A549 (cell line): ENCODE results near the gene RAB9A. TPM values are rescaled to one million over a fixed set of nuclear protein-coding genes. Genes with fewer than 3 reads are reported as not detected.
A peak's percentile ranks its signal among the peaks of the same experiment; 100 is the strongest.

Source experiments
- ATAC-seq, 2 experiments: fragments of 200-7000 bp in 1 of 2; fragments of >200 bp in 1 of 2; cut with Nextera tagmentation in 1 of 2; cut with Tn5 transposase in 1 of 2; 3 replicates each; pipeline versions ENCODE4 v1.8.0 to v1.9.1; 2018 to 2020; ENCODE audit warnings: mild to moderate bottlenecking in 1 of 2, moderate library complexity in 1 of 2
- CTCF ChIA-PET: fragments of 300-600 bp; sonication (Branson Sonifier 250); formaldehyde crosslinking; extraction: SDS; loops from one replicate; lab custom pipeline; 2021; ENCODE audit warnings: antibody characterized with exemption, inconsistent platforms; lab: Yijun Ruan, JAX
- POLR2A ChIA-PET: fragments of 350-600 bp; formaldehyde crosslinking; extraction: SDS; loops from one replicate; lab custom pipeline; 2021; ENCODE audit warnings: antibody characterized with exemption, inconsistent platforms; lab: Yijun Ruan, JAX
- DNase-seq, 2 experiments: peaks; one replicate each; pipeline versions ENCODE4 v3.0.0 to v3.0.0-alpha.2; 2011 to 2016; ENCODE audit warnings: low read depth in 1 of 2, low spot score in 1 of 2
- FAIRE-seq: peaks from 2 replicates; lab custom pipeline; 2011; peaks lifted over from hg19 to GRCh38; lab: Jason Lieb, UNC
- H3K27ac ChIP-seq, 2 experiments: fragments of >200 bp; sonication (Bioruptor Twin); formaldehyde crosslinking; 3 replicates each; pipeline ENCODE4 v1.5.1; 2016 to 2017
- H3K4me1 ChIP-seq: fragments of >200 bp; sonication (Bioruptor Twin); formaldehyde crosslinking; 3 replicates; pipeline ENCODE4 v1.6.1; 2016
- H3K4me2 ChIP-seq: fragments of >200 bp; sonication (Bioruptor Twin); formaldehyde crosslinking; 3 replicates; pipeline ENCODE4 v1.6.1; 2016
- H3K4me3 ChIP-seq: fragments of >200 bp; sonication (Bioruptor Twin); formaldehyde crosslinking; 3 replicates; pipeline ENCODE4 v1.5.1; 2016
- H3K9me3 ChIP-seq: fragments of >200 bp; sonication (Bioruptor Twin); formaldehyde crosslinking; 3 replicates; pipeline ENCODE4 v1.6.1; 2016
- CEBPB ChIP-seq, 2 experiments: fragments of >200 bp in 1 of 2; sonication (Bioruptor Twin) in 1 of 2; formaldehyde crosslinking in 1 of 2; IDR thresholded peaks; 2 replicates each; pipeline ENCODE4 v1.6.1; 2012 to 2016
- CHD4 ChIP-seq: fragments of 200-600 bp; sonication (generic); IDR thresholded peaks from 2 replicates; pipeline ENCODE4 v1.6.1; 2016; ENCODE audit warnings: antibody characterized with exemption, mild to moderate bottlenecking, borderline replicate concordance
- EHF ChIP-seq: fragments of 250-450 bp; sonication (Bioruptor Pico); IDR thresholded peaks from 2 replicates; pipeline ENCODE4 v1.5.0; 2020; ENCODE audit warnings: mild to moderate bottlenecking
- EHMT2 ChIP-seq: fragments of 200-600 bp; sonication (generic); IDR thresholded peaks from 2 replicates; pipeline ENCODE4 v1.6.1; 2016; ENCODE audit warnings: antibody characterized with exemption, low read depth, mild to moderate bottlenecking, moderate library complexity
- ESRRA ChIP-seq: fragments of 150-350 bp; IDR thresholded peaks from 2 replicates; pipeline ENCODE4 v1.6.1; 2014; ENCODE audit warnings: mild to moderate bottlenecking, low read length, borderline replicate concordance
- FOXS1 ChIP-seq: fragments of 250-450 bp; sonication (Bioruptor Pico); IDR thresholded peaks from 2 replicates; pipeline ENCODE4 v1.5.0; 2020; ENCODE audit warnings: mild to moderate bottlenecking, moderate library complexity
- GATA3 ChIP-seq: IDR thresholded peaks from 2 replicates; pipeline ENCODE4 v1.6.1; 2012; ENCODE audit warnings: borderline replicate concordance
- HEYL ChIP-seq: fragments of 250-450 bp; sonication (Bioruptor Pico); IDR thresholded peaks from 2 replicates; pipeline ENCODE4 v1.8.0; 2021; ENCODE audit warnings: mild to moderate bottlenecking, moderate library complexity
- HOXB13 ChIP-seq: fragments of 250-450 bp; sonication (Bioruptor Pico); IDR thresholded peaks from 2 replicates; pipeline ENCODE4 v1.5.0; 2020; ENCODE audit warnings: low read depth, mild to moderate bottlenecking, moderate library complexity
- HOXB5 ChIP-seq: fragments of 250-450 bp; sonication (Bioruptor Pico); IDR thresholded peaks from 2 replicates; pipeline ENCODE4 v1.5.0; 2020; ENCODE audit warnings: mild to moderate bottlenecking, moderate library complexity
- KDM1A ChIP-seq: fragments of 200-600 bp; sonication (generic); IDR thresholded peaks from 2 replicates; pipeline ENCODE4 v1.6.1; 2016; ENCODE audit warnings: low read depth, mild to moderate bottlenecking
- KDM5A ChIP-seq: fragments of 200-600 bp; sonication (generic); IDR thresholded peaks from 2 replicates; pipeline ENCODE4 v1.6.1; 2016; ENCODE audit warnings: antibody characterized with exemption, mild to moderate bottlenecking
- MAFK ChIP-seq: fragments of 450-650 bp; IDR thresholded peaks from 2 replicates; pipeline ENCODE4 v1.6.1; 2014; ENCODE audit not compliant: partially characterized antibody
- MAZ ChIP-seq: fragments of 150-350 bp; IDR thresholded peaks from 2 replicates; pipeline ENCODE4 v1.6.1; 2014; ENCODE audit warnings: antibody characterized with exemption, low read depth, low read length, borderline replicate concordance
- NFE2L2 ChIP-seq: fragments of 150-350 bp; conservative IDR thresholded peaks from 2 replicates; pipeline ENCODE4 v1.6.1; 2014; ENCODE audit warnings: low read length
- PHF8 ChIP-seq: fragments of 200-600 bp; sonication (generic); IDR thresholded peaks from 2 replicates; pipeline ENCODE4 v1.6.1; 2016; ENCODE audit warnings: low read depth, mild to moderate bottlenecking, antibody characterized with exemption, moderate library complexity, borderline replicate concordance
- SMC3 ChIP-seq: fragments of >200 bp; sonication (Bioruptor Twin); formaldehyde crosslinking; IDR thresholded peaks from 3 replicates; pipeline ENCODE4 v1.6.1; 2018; ENCODE audit warnings: inconsistent platforms
- SREBF2 ChIP-seq: fragments of 450-650 bp; IDR thresholded peaks from 2 replicates; pipeline ENCODE4 v1.6.1; 2014; ENCODE audit warnings: mild to moderate bottlenecking, moderate library complexity
- TP53 ChIP-seq: fragments of 250-450 bp; sonication (Bioruptor Pico); IDR thresholded peaks from 2 replicates; pipeline ENCODE4 v1.5.0; 2021; ENCODE audit warnings: mild to moderate bottlenecking, moderate library complexity
- ZFP36 ChIP-seq: fragments of 450-650 bp; IDR thresholded peaks from 2 replicates; pipeline ENCODE4 v1.6.1; 2014; ENCODE audit warnings: borderline replicate concordance; ENCODE audit not compliant: partially characterized antibody
- ZNF302 ChIP-seq: fragments of 250-450 bp; sonication (Bioruptor Pico); IDR thresholded peaks from 2 replicates; pipeline ENCODE4 v1.9.0; 2021; ENCODE audit warnings: inconsistent platforms, mild to moderate bottlenecking, moderate library complexity
- WGBS: methylation state at CpG from one replicate; pipeline ENCODE4 v1.1.6; 2017; ENCODE audit errors: missing lambda C conversion rate; 5-methylcytosine and 5-hydroxymethylcytosine counted together
- polyA plus RNA-seq, 4 experiments: library from polyadenylated mRNA; depleted of rRNA in 3 of 4; stranded (reverse); fragments of >200 nt; fragmentation: RNase III in 1 of 4; extraction: RNeasy Plus Mini Kit Qiagen cat#74134 plus additional on column Dnase treatment in 1 of 4; gene quantifications; 2 replicates in 3 of 4; 3 replicates in 1 of 4; pipeline ENCODE4 v1.2.3, GENCODE V29; 2011 to 2017
- TF ChIP-seq, protein P1 (sequence below): IDR thresholded peaks from 2 replicates; pipeline ENCODE4 v1.6.1; 2012
- TF ChIP-seq, protein P2 (sequence below): fragments of 200-600 bp; sonication (generic); IDR thresholded peaks from 2 replicates; pipeline ENCODE4 v1.6.1; 2016; ENCODE audit warnings: antibody characterized with exemption, mild to moderate bottlenecking, moderate library complexity
- TF ChIP-seq, protein P3 (sequence below): IDR thresholded peaks from 2 replicates; pipeline ENCODE4 v1.6.1; 2012
- TF ChIP-seq, protein P4 (sequence below): fragments of >200 bp; sonication (Bioruptor Twin); formaldehyde crosslinking; IDR thresholded peaks from 3 replicates; pipeline ENCODE4 v1.5.1; 2016
- TF ChIP-seq, protein P5 (sequence below): IDR thresholded peaks from 2 replicates; pipeline ENCODE4 v1.6.1; 2012; ENCODE audit warnings: low read depth, borderline replicate concordance
- TF ChIP-seq, protein P6 (sequence below): fragments of 250-450 bp; sonication (Bioruptor Pico); IDR thresholded peaks from 2 replicates; pipeline ENCODE4 v1.5.0; 2021; ENCODE audit warnings: mild to moderate bottlenecking, moderate library complexity, borderline replicate concordance

The RAB9A gene
- polyA plus RNA-seq, 2 of the 4 experiments (the other 2 are of a cell fraction) = 26.0 to 39.0 TPM

DNA sequence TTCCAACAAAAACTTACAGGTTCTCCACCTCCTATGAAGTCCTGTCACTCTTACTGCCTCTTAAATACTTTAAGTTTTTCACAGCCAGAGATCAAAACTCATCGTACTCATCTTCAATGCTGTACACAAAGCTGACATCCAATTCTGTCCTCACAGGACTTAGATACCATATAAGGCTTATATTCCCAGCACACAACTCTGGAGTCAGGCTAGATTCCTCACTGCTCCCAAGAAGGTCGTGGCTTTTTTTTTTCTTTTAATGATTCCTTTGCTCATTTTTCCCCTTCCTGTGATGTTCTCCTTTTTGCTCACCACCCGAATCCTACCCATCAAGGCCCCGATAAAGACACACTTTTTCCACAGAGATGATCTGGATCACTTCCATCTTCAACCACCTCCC, 44.6 kb downstream of the RAB9A start (continued):
- TF ChIP-seq, protein P1, sequence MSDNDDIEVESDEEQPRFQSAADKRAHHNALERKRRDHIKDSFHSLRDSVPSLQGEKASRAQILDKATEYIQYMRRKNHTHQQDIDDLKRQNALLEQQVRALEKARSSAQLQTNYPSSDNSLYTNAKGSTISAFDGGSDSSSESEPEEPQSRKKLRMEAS = no peak
- TF ChIP-seq KDM5A (no peak), HOXB13 (CRISPR knock-in tag) (no peak), EHMT2 (no peak)
- TF ChIP-seq, protein P2, sequence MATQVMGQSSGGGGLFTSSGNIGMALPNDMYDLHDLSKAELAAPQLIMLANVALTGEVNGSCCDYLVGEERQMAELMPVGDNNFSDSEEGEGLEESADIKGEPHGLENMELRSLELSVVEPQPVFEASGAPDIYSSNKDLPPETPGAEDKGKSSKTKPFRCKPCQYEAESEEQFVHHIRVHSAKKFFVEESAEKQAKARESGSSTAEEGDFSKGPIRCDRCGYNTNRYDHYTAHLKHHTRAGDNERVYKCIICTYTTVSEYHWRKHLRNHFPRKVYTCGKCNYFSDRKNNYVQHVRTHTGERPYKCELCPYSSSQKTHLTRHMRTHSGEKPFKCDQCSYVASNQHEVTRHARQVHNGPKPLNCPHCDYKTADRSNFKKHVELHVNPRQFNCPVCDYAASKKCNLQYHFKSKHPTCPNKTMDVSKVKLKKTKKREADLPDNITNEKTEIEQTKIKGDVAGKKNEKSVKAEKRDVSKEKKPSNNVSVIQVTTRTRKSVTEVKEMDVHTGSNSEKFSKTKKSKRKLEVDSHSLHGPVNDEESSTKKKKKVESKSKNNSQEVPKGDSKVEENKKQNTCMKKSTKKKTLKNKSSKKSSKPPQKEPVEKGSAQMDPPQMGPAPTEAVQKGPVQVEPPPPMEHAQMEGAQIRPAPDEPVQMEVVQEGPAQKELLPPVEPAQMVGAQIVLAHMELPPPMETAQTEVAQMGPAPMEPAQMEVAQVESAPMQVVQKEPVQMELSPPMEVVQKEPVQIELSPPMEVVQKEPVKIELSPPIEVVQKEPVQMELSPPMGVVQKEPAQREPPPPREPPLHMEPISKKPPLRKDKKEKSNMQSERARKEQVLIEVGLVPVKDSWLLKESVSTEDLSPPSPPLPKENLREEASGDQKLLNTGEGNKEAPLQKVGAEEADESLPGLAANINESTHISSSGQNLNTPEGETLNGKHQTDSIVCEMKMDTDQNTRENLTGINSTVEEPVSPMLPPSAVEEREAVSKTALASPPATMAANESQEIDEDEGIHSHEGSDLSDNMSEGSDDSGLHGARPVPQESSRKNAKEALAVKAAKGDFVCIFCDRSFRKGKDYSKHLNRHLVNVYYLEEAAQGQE = no peak

DNA sequence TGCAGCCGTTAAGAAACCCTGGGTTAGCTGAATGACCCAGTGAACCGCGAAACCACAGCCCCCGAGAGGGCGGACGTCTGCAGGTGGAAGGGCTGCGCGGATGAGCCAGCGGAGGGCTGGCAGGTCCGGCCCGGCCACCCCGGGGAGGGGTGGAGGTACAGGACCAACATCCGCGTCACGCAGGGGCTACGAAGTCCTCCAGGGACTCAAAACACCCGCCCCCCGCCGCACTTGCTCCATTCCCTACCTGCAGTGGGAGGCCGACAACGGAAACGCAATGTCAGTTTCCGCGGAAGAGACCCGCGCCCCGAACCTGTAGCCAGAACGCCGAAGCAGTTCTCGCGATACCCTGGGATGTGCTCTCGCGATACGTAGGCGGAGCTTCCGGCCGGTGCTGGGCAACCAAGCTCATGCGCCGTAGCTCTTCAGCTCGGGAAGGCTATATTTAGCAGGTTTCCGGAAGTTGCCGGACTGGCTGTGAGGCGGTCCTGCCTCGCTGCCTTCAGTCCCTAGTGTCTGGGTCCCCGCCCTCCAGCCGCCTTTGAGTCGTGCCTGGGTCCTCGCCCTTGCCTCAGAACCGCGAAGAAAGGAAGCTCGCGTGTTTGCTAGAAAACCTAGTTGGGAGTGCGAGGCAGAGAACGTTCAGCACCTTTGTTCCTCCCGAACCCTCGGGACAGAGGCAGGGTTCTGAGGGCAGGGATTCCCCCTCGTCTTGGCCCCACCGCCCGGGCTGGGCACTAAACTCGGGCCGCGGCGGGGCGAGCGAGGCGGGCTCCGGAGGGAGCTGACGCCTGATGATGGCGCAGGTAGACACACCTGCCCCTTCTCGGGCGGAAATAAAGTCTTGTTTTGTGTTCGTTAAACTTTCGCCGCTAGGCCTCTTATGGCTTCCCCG, 45.6 kb downstream of the RAB9A start, which contains the start of the genes OFD1 and TRAPPC2:
Gene OFD1 (plus strand): TSS at position 471 of the 895 bp plus-strand sequence. CDS start 324 bp downstream, at position 795.
Gene TRAPPC2 (minus strand): TSS at position 343 of the 895 bp plus-strand sequence. CDS start 14,657 bp downstream, outside the sequence.
- Histone ChIP-seq H3K9me3 (no peaks in the 10 kb centered on the region), H3K4me2 (peak within 1 kb of the TSS; percentile 94), H3K4me3 (peak within 1 kb of the TSS; percentile 89), H3K4me1 (peaks cover 18% of the 10 kb centered on the region; the same call in 2 of the 3 replicates), H3K27ac (peak within 1 kb of the TSS; percentile 92 to 93)
- WGBS = 0% methylated on average over 17 of the region's 75 CpGs
- FAIRE-seq (peak; percentile 68), DNase-seq (peak; percentile 91 to 97), ATAC-seq (peak; percentile 99 to 100)
- ChIA-PET CTCF (interaction anchor here (0.6 to 1.6 kb wide), 10 partner anchors 11 to 788 kb away, joined by 3 to 7 read pairs (median 3); no protein-coding TSS in a partner anchor), POLR2A (interaction anchor here (0.6 to 2.2 kb wide), 15 partner anchors 14 to 295 kb away, joined by 3 to 20 read pairs (median 4); partner anchors contain the start of genes GEMIN8, RAB9A and TCEANC)
- TF ChIP-seq HOXB13 (CRISPR knock-in tag) (no peak), NFE2L2 (no peak), MAFK (no peak), MAZ (no peak), HOXB5 (CRISPR knock-in tag) (no peak), KDM1A (no peak), PHF8 (peak; percentile 55; the same call in 1 of the 2 replicates), SMC3 (0 out of 3 replicates have a peak, but pooled peaks have one; percentile 5), ZFP36 (peak; percentile 12), HEYL (CRISPR knock-in tag) (no peak), CHD4 (no peak), ZNF302 (CRISPR knock-in tag) (no peak), SREBF2 (no peak), KDM5A (no peak), EHMT2 (no peak), CEBPB (IDR thresholded peaks at IDR 0.05) (no peak), GATA3 (peak; percentile 76), EHF (CRISPR knock-in tag) (no peak), ESRRA (no peak), TP53 (CRISPR knock-in tag) (no peak), FOXS1 (CRISPR knock-in tag) (no peak)
- TF ChIP-seq, protein P3, sequence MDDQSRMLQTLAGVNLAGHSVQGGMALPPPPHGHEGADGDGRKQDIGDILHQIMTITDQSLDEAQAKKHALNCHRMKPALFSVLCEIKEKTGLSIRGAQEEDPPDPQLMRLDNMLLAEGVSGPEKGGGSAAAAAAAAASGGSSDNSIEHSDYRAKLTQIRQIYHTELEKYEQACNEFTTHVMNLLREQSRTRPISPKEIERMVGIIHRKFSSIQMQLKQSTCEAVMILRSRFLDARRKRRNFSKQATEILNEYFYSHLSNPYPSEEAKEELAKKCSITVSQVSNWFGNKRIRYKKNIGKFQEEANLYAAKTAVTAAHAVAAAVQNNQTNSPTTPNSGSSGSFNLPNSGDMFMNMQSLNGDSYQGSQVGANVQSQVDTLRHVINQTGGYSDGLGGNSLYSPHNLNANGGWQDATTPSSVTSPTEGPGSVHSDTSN = no peak
- TF ChIP-seq, protein P4, sequence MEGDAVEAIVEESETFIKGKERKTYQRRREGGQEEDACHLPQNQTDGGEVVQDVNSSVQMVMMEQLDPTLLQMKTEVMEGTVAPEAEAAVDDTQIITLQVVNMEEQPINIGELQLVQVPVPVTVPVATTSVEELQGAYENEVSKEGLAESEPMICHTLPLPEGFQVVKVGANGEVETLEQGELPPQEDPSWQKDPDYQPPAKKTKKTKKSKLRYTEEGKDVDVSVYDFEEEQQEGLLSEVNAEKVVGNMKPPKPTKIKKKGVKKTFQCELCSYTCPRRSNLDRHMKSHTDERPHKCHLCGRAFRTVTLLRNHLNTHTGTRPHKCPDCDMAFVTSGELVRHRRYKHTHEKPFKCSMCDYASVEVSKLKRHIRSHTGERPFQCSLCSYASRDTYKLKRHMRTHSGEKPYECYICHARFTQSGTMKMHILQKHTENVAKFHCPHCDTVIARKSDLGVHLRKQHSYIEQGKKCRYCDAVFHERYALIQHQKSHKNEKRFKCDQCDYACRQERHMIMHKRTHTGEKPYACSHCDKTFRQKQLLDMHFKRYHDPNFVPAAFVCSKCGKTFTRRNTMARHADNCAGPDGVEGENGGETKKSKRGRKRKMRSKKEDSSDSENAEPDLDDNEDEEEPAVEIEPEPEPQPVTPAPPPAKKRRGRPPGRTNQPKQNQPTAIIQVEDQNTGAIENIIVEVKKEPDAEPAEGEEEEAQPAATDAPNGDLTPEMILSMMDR = no peak
- TF ChIP-seq, protein P5, sequence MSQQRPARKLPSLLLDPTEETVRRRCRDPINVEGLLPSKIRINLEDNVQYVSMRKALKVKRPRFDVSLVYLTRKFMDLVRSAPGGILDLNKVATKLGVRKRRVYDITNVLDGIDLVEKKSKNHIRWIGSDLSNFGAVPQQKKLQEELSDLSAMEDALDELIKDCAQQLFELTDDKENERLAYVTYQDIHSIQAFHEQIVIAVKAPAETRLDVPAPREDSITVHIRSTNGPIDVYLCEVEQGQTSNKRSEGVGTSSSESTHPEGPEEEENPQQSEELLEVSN = no peak; the same call in 1 of the 2 replicates
- TF ChIP-seq, protein P6, sequence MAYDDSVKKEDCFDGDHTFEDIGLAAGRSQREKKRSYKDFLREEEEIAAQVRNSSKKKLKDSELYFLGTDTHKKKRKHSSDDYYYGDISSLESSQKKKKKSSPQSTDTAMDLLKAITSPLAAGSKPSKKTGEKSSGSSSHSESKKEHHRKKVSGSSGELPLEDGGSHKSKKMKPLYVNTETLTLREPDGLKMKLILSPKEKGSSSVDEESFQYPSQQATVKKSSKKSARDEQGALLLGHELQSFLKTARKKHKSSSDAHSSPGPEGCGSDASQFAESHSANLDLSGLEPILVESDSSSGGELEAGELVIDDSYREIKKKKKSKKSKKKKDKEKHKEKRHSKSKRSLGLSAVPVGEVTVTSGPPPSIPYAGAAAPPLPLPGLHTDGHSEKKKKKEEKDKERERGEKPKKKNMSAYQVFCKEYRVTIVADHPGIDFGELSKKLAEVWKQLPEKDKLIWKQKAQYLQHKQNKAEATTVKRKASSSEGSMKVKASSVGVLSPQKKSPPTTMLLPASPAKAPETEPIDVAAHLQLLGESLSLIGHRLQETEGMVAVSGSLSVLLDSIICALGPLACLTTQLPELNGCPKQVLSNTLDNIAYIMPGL = no peak
